Fibroblast of skin of left quadriceps (primary cell): ENCODE results near the gene NKTR.
"Not testable (repeated sequence)": the region's sequence is repeated elsewhere in the genome, so short reads cannot be mapped to it uniquely, and the experiment has no call there.

Experiments
- DNase-seq, 2 experiments: peaks; one replicate each; pipeline ENCODE4 v3.0.0-alpha.2; 2013; ENCODE audit warnings: low read depth in 2 of 2

The NKTR gene

DNA sequence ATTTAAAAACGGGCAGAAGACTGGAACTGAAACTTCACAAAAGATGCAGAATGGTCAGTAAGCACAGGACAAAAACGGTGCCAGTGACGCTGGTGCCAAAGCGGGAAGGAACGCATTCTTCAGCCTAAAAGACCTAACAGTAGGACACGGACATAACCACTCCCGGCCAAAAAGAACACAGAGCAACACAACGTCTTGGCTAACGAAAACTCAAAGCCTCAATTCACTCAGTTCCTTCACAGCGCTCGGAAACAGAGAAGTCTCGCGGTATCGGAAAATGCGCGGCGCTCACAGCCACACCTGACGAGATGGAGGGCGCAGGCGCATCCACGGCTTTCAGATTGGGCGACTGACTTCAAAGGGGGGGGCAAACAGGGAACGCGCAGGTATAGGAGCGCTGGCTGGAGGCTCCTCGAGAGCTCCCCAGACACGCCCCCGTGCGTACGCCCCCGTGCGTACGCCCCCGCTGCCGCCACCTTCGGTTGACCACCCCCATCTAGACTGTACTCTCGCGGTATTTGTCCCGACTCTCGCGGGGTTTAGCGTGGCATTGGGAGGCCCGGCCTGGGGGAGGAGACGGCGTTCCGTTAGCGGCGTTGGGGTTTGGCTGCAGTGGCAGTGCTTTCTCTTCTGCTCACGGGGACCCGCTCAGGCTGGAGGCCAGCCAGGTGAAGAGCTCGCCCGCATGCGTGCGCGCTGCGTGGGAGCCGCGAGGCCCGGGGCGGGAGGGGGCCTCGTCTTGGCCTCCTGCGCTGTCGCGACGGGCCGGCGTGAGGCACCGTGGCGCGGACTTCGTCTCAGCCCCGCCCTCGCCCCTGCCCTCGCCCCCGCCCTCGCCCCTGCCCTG, at the start of gene NKTR:
TSS of gene NKTR (plus strand) at position 576 of the 847 bp plus-strand sequence. CDS start 321 bp downstream, outside the sequence.
- peak; percentile 98 for DNase-seq

- no peak for DNase-seq
These were observed 47.7 kb upstream of the NKTR start for GRCh38 chr3:42552830-42553229.

DNA sequence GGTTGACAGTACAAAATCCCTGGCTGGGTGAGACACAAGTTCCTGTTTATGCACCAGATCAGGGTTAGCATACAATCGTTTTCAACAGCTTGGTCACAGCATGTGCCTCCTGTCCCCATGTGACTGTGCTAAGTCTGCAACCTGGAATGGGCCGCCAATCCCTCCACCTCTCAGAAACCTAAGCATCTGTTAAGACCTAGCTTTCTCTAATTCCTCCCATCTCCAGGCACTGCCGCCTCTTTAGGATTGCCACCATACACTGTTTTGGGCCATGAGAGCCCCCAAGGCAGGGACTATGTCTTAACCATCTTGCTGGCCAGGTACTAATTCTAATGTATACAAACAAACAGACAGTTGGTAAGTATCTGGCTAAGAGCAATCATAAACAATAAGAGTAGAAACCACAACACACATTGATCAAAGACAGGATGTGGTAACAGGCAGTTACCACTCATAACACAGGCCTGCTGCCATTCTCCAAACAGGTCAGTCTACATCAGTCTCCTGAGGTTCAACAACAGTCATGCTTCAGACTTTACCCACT, 44.3 kb upstream of the NKTR start:
- no peak for DNase-seq

- DNase-seq = not testable (repeated sequence)
These were observed 43.7 kb upstream of the NKTR start for GRCh38 chr3:42556817-42557216.

- DNase-seq = no peak
These were observed 42.6 kb upstream of the NKTR start for GRCh38 chr3:42557854-42558253.

DNA sequence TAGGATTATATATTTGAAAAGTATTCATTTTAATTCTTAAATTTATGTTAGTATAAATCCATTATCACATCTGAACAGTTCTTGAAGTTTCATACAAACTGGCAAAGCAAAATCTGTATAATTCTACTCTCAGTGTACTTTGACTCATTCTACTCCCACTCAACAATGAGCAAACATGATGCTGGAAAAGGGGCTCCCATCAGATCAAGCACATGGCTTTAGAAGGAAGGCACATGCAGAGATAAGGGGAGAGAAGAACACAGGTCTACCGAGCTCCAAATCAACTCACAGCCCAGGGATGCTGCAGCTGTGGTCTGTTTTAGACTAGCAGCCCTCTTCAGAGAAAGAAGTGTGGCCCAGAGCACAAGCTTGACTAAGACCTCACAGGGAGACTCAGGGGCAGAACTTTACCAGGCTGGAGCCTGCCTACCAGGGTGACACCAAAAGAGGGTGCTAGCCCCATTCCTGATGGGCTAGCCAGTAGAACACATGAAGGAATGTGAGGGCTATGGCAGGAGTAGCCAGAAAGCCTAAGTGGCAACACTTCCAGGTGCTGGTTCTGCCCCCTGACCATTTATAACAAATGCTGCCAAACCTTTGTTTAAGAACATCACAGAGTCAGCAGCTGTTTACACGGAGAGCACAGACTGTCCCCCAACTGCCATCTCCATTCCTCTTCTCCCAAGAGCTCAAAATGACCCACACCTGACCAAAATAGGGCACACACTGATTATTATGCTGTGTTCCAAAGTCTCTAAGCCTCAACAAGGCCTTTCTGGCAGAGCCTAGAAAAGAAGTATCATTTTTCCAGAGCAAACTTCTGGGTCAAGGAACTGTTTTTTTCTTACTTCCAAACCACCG, 38.2 kb upstream of the NKTR start:
- no peak for DNase-seq

GRCh38 chr3:42569593-42570142, 30.8 kb upstream of the NKTR start:
- DNase-seq = no peak

GRCh38 chr3:42572278-42572677, 28.2 kb upstream of the NKTR start:
- DNase-seq = no peak

DNA sequence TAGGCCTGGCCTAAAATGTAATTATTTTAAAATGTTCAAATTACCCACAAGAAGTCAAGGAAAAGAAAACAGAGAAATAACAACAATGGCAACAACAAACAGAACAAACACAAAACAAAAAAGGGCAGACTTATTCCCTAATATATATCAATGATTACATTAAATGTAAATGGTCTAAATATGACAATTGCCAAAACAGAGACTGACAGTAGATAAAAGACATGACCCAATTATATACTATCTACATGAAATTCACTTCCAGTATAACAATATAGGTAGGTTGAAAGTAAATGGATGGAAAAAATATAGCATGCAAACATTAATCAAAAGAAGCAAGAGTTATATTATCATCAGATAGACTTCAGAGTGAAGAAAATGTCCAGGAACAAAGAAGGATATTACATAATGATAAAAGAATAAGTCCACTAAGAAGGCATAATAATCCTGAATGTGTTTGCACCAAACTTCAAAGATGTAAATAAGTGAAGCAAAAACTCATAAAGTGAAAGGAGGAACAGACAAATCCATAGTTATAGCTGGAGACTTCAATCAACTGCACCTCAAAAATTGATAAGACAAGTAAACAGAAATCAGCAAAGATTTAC, 25.2 kb upstream of the NKTR start:
- no peak for DNase-seq

- no peak for DNase-seq
These were observed 22.4 kb upstream of the NKTR start for GRCh38 chr3:42578054-42578453.

- DNase-seq = not testable (repeated sequence)
These were observed 21.1 kb upstream of the NKTR start for GRCh38 chr3:42579346-42579745.

DNA sequence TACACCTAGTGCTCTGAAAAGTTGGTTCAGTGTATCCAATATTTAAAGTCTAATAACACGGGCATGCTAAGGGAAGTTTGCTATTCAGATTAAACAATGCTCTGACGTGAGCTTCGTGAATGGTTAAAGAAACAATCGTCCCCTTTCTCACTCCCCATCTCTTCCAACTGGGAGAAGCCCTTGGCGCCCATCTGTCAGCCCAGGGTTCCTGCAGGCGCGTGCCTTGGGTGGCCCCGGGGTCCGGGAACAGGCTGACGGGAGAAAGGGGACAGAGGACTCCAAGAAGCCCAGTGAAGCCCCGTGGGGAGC, 19.1 kb upstream of the NKTR start:
- no peak for DNase-seq

- DNase-seq = peak; percentile 69 to 74
These were observed 18.6 kb upstream of the NKTR start, which contains the start of gene SEC22C for GRCh38 chr3:42581709-42582473. Gene SEC22C (minus strand): TSS chr3:42581967. CDS start chr3:42569046, 12,921 bp downstream.

DNA sequence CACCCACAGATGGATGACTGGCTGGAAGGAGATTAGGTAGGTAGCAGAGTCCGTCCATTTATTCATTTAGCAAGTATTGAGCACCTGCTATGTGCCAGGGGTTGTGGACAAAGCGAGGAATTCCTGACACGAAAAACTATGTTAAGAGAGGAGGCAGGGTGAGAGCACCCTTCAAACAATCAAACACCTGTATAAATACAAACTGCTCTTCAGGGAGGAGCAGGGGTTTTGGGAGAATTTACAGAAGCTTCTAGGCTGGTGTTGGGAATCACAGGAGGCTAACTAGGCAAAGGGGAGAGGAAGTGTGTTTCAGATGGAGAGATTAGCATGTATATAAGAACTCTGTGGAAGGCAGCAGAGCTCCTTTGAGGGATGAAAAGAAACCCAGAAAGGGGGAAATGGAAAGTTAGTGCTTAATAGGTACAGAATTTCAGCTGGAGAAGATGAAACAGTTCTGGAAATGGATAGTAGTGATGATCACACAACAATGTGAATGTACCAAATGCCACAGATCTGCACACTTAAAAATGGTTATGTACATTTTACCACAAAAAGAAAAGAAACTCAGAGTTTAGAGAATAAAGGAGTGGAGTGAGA, 17.9 kb upstream of the NKTR start:
- no peak for DNase-seq

DNA sequence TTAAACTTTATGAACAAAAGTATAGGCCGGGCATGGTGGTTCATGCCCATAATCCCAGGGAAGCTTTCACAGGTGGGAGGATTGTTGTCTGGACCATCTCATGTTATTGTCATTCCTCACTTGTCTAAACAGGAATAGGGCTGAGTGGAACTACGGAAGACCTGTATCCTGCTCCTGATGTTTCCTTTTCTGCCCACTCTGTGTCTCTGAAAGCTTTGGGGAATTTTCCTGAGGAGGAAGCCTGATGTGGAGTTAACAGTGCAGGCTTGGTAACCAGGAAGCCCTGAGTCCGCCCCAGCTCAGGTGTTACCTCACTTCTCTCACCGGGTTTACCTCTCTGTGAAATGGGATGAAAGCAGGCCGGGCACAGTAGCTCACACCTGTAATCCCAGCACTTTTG, 11.9 kb upstream of the NKTR start:
- DNase-seq = no peak

DNA sequence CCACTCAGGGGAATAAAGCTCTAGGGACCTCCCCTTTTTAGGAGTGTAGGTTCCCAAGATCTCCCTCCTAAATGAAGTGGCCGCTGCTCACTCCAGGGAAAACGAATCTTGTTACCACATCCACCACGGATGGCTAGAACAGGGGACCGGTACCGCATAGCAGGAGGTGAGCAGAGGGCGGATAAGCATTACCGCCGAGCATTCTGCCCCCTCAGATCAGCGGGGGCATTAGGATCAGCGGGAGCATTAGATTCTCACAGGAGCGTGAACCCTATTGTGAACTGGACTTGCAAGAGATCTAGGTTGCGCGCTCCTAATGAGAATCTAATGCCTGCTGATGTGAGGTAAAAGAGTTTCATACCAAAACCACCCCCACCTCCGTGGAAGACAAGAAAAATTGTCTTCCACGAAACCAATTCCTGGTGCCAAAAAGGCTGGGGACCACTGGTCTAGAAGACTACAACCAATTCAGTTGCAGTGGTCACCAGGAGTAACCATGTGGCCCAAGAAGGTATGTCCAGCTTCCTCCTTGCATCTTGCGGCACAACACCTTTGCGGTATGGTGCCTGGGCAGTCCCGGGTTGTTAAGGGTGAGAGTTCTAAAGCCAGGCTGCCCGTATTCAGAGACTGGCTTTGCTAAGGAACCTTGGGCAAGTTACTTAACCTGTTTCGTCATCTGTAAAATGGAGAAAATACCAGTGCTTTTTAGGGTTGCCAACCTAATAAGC, 10.9 kb upstream of the NKTR start:
- DNase-seq = no peak

GRCh38 chr3:42590989-42591756, 9.3 kb upstream of the NKTR start:
- DNase-seq = no peak

GRCh38 chr3:42591811-42592210, 8.7 kb upstream of the NKTR start:
- no peak for DNase-seq

GRCh38 chr3:42593635-42594034, 6.9 kb upstream of the NKTR start:
- DNase-seq = no peak
